ENCODE data around the gene IKZF5.

DNA sequence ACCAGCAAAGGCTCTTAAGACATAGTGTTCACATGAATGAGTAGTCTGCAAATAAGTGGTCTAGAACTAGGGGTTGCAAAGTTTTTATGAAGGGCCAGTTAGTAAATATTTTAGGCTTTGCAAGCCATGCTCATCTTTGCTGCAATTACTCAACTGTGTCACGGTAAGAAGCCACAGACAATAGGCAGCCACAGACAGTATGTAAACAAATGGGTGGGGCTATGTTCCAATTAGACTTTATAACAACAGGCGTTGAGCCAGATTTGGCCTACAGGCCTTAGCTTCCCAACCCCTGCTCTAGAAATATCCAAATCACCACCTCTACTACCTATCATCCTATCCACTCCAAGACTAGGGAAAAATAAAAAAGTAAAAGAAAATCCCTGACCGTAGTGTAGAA lies 9.2 kb downstream of the IKZF5 start:
- TF ChIP-seq EZH2 (IDR thresholded peaks at IDR 0.05; ENCODE audit: insufficient read depth, poor library complexity, severe bottlenecking) (no peak), EZH2phosphoT487 (IDR thresholded peaks at IDR 0.05; ENCODE audit: insufficient read depth, low read depth) (no peak)
